HepG2 (cell line): Measurements from ENCODE around the gene BATF3. TPM values are rescaled to one million over a fixed set of nuclear protein-coding genes. Genes with fewer than 3 reads are reported as not detected.

ENCODE experiments used
- ATAC-seq: fragments of 200-7000 bp; cut with Tn5 transposase; 3 replicates; pipeline ENCODE4 v1.9.1; 2020; ENCODE audit warnings: mild to moderate bottlenecking, moderate library complexity
- BruUV-seq: library from RNA; stranded (reverse); fragments of 400-500 nt; replicated peaks from 2 replicates; lab custom pipeline; 2021; lab: Mats Ljungman, UMichigan
- CTCF ChIA-PET: fragments of 300-600 bp; formaldehyde crosslinking; extraction: SDS; loops from one replicate; lab custom pipeline; 2021; ENCODE audit warnings: low total read pairs, inconsistent platforms, low intra/inter-chr PET ratio; lab: Yijun Ruan, JAX
- POLR2A ChIA-PET: fragments of 350-600 bp; sonication (Branson Sonifier 250); formaldehyde crosslinking; loops from one replicate; lab custom pipeline; 2020; ENCODE audit warnings: antibody characterized with exemption, inconsistent platforms; lab: Yijun Ruan, JAX
- DNase-seq: peaks from one replicate; pipeline ENCODE4 v3.0.0-alpha.2; 2015; ENCODE audit warnings: low spot score
- FAIRE-seq: peaks from 3 replicates; lab custom pipeline; 2011; peaks lifted over from hg19 to GRCh38; lab: Jason Lieb, UNC
- H2AFZ ChIP-seq: one replicate; pipeline ENCODE4 v1.6.1; 2011; ENCODE audit warnings: low read length, inconsistent platforms
- H3K27ac ChIP-seq: fragments of 300-600 bp; 3 replicates; pipeline ENCODE4 v1.8.0; 2011; ENCODE audit warnings: mixed run types, mild to moderate bottlenecking, mixed read lengths, low read length, inconsistent platforms; ENCODE audit not compliant: insufficient read depth; ENCODE audit errors: extremely low read length
- H3K27me3 ChIP-seq, 2 experiments: fragments of 200-600 bp in 1 of 2; 2 replicates in 1 of 2; 3 replicates in 1 of 2; pipeline versions ENCODE4 v1.6.0 to v1.8.0; 2011; ENCODE audit warnings: low read length in 2 of 2, mild to moderate bottlenecking in 2 of 2, moderate library complexity in 2 of 2, inconsistent platforms in 1 of 2; ENCODE audit not compliant: insufficient read depth in 2 of 2, control insufficient read depth in 1 of 2
- H3K36me3 ChIP-seq, 2 experiments: fragments of 200-600 bp in 1 of 2; replicated peaks in 1 of 2; 2 replicates in 1 of 2; 3 replicates in 1 of 2; pipeline versions ENCODE4 v1.5.1 to v1.8.0; 2011; ENCODE audit warnings: low read length in 2 of 2, inconsistent platforms in 1 of 2; ENCODE audit not compliant: insufficient read depth in 2 of 2, control insufficient read depth in 1 of 2
- H3K4me1 ChIP-seq: 2 replicates; pipeline ENCODE4 v1.5.1; 2012; ENCODE audit warnings: low read length, inconsistent platforms; ENCODE audit not compliant: insufficient read depth
- H3K4me2 ChIP-seq: 2 replicates; pipeline ENCODE4 v1.6.0; 2011; ENCODE audit warnings: low read depth, low read length, inconsistent platforms
- H3K4me3 ChIP-seq, 3 experiments: fragments of 200-600 bp in 1 of 3; sonication (generic), shearing (Covaris generic) in 1 of 3; replicated peaks in 1 of 3; 2 replicates each; pipeline ENCODE4 v1.5.1; 2011 to 2016; ENCODE audit warnings: low read length in 3 of 3, inconsistent platforms in 2 of 3, low read depth in 2 of 3, mild to moderate bottlenecking in 2 of 3, control low read depth in 1 of 3, mixed read lengths in 1 of 3; ENCODE audit not compliant: insufficient read depth in 1 of 3
- H3K79me2 ChIP-seq: one replicate; pipeline ENCODE4 v1.6.1; 2011; ENCODE audit warnings: low read length, inconsistent platforms; ENCODE audit not compliant: insufficient read depth
- H3K9ac ChIP-seq: 2 replicates; pipeline ENCODE4 v1.6.0; 2011; ENCODE audit warnings: mild to moderate bottlenecking, low read depth, low read length, inconsistent platforms; ENCODE audit not compliant: insufficient read depth
- H3K9me3 ChIP-seq: 2 replicates; pipeline ENCODE4 v1.5.1; 2012; ENCODE audit warnings: mild to moderate bottlenecking, low read length
- H4K20me1 ChIP-seq: 2 replicates; pipeline ENCODE4 v1.6.0; 2011; ENCODE audit warnings: inconsistent platforms, mild to moderate bottlenecking, low read length, moderate library complexity; ENCODE audit not compliant: insufficient read depth
- ATRX ChIP-seq: sonication (generic); formaldehyde crosslinking; IDR thresholded peaks from 2 replicates; pipeline ENCODE4 v1.4.0; 2020; ENCODE audit warnings: missing genetic modification reagents, borderline replicate concordance
- CHD2 ChIP-seq: IDR thresholded peaks from 2 replicates; pipeline ENCODE4 v1.6.1; 2011; ENCODE audit warnings: low read depth, low read length, improper control_type of control experiment
- SMAD3 ChIP-seq: sonication (generic); formaldehyde crosslinking; IDR thresholded peaks from 2 replicates; pipeline ENCODE4 v1.4.0; 2020; ENCODE audit warnings: missing genetic modification reagents
- SNAPC5 ChIP-seq: sonication (generic); formaldehyde crosslinking; IDR thresholded peaks from 2 replicates; pipeline ENCODE4 v1.8.1; 2023; ENCODE audit warnings: mild to moderate bottlenecking, missing genetic modification reagents, borderline replicate concordance
- ZNF629 ChIP-seq: sonication (generic); formaldehyde crosslinking; conservative IDR thresholded peaks from 2 replicates; pipeline ENCODE4 v1.5.0; 2020; ENCODE audit warnings: missing genetic modification reagents
- ZNF646 ChIP-seq: sonication (generic); formaldehyde crosslinking; IDR thresholded peaks from 2 replicates; pipeline ENCODE4 v1.9.0; 2021; ENCODE audit warnings: mild to moderate bottlenecking, missing genetic modification reagents
- ZNF773 ChIP-seq: sonication (generic); formaldehyde crosslinking; IDR thresholded peaks from 2 replicates; pipeline ENCODE4 v1.4.0; 2020; ENCODE audit warnings: missing genetic modification reagents, borderline replicate concordance
- ZNF879 ChIP-seq: sonication (generic); formaldehyde crosslinking; IDR thresholded peaks from 2 replicates; pipeline ENCODE4 v1.8.1; 2023; ENCODE audit warnings: missing genetic modification reagents
- WGBS: methylation state at CpG from one replicate; pipeline ENCODE4 v1.1.6; 2017; ENCODE audit warnings: low lambda C conversion rate; 5-methylcytosine and 5-hydroxymethylcytosine counted together
- in situ Hi-C: cut with HindIII; loops from 2 replicates; pipeline ENCODE4 v1.10.0; 2017; ENCODE audit warnings: low pct_unique_long_range_greater_than_20kb; ENCODE audit not compliant: extremely low pct_ligation_motif_present
- intact Hi-C: fragments of 100-400 bp; cut with micrococcal nuclease; formaldehyde crosslinking; loops from one replicate; pipeline ENCODE4 v1.10.0; 2022; ENCODE audit not compliant: unreplicated experiment
- polyA plus RNA-seq, 8 experiments: library from polyadenylated mRNA; depleted of rRNA in 3 of 8; stranded (reverse) in 7 of 8; unstranded in 1 of 8; fragments of >200 nt; fragmentation: Illumina TruSeq in 4 of 8; extraction: Trizol in 4 of 8; gene quantifications; 2 replicates each; pipeline versions ENCODE4 v1.2.1 to v1.2.3, GENCODE V29; 2011 to 2016; ENCODE audit warnings: low read depth in 4 of 8, missing spikeins in 1 of 8, mixed read lengths in 1 of 8; ENCODE audit not compliant: insufficient read depth in 1 of 8
- total RNA-seq, 5 experiments: library from RNA; depleted of rRNA; stranded (reverse); fragments of >200 nt; fragmentation: Illumina TruSeq; extraction: Trizol; gene quantifications; 2 replicates each; pipeline ENCODE4 v1.2.3, GENCODE V29; 2016; ENCODE audit warnings: low read depth in 1 of 5

BATF3 gene
- total and polyA plus RNA-seq, 2 of the 13 experiments (the other 11 are each of a cell fraction or from before 2014, with no cell fraction given): 0.13 TPM; not detected in 1

- FAIRE-seq (no peak), DNase-seq (no peak), ATAC-seq (no peak)
- Histone ChIP-seq H3K27me3 (peaks cover 0 to 19% of the 10 kb centered on the region in 2 experiments; a peak in 2 of 5 replicates), H4K20me1 (no peaks in the 10 kb centered on the region), H3K9ac (no peak overlapping the region), H3K9me3 (no peaks in the 10 kb centered on the region), H3K4me1 (no peaks in the 10 kb centered on the region), H3K4me2 (no peak overlapping the region), H3K27ac (no peak overlapping the region), H3K79me2 (no peaks in the 10 kb centered on the region), H2AFZ (no peak overlapping the region), H3K36me3 (no peaks in the 10 kb centered on the region; a peak in 1 of 5 replicates), H3K4me3 (no peak overlapping the region)
- WGBS: 28% methylated on average over 6 of the region's 6 CpGs
- no peak for TF ChIP-seq SNAPC5
- TF ChIP-seq ATRX (CRISPR knock-in tag): no peak
- TF ChIP-seq ZNF879 (CRISPR knock-in tag): no peak
- in situ Hi-C loops (no loop called here), intact Hi-C loops (no loop called here)
- CTCF ChIA-PET: no interaction called here
- POLR2A ChIA-PET: no interaction called here
- no TSS peak for BruUV-seq
Observed at GRCh38 chr1:212710566-212710965, 10.9 kb upstream of the BATF3 start.

- H3K27ac ChIP-seq: no peak overlapping the region
- H4K20me1 ChIP-seq: no peaks in the 10 kb centered on the region
- in situ Hi-C loops (no loop called here), intact Hi-C loops (no loop called here)
- H2AFZ ChIP-seq: no peak overlapping the region
- no peak overlapping the region for H3K4me2 ChIP-seq
- DNase-seq (no peak), ATAC-seq (no peak), FAIRE-seq (no peak)
- peaks cover 20% of the 10 kb centered on the region for H3K4me1 ChIP-seq
- ChIA-PET CTCF (no interaction called here), POLR2A (no interaction called here)
- 51% methylated on average over 9 of the region's 9 CpGs for WGBS
- no peak overlapping the region for H3K4me3 ChIP-seq
- BruUV-seq: no TSS peak
- H3K36me3 ChIP-seq: no peaks in the 10 kb centered on the region
- peaks cover 8 to 39% of the 10 kb centered on the region in 2 experiments for H3K27me3 ChIP-seq
- no peaks in the 10 kb centered on the region for H3K79me2 ChIP-seq
- H3K9ac ChIP-seq: no peak overlapping the region
- TF ChIP-seq ZNF773 (CRISPR knock-in tag) (no peak), SMAD3 (CRISPR knock-in tag) (no peak), CHD2 (no peak), ZNF629 (no peak), ZNF646 (CRISPR knock-in tag) (no peak)
- H3K9me3 ChIP-seq: no peaks in the 10 kb centered on the region
Observed at GRCh38 chr1:212703991-212704564, 4.4 kb upstream of the BATF3 start.
